Stimulated activated CD4-positive, alpha-beta T cell treated with anti-CD3 and anti-CD28 coated beads, Interleukin-15, amount 100 ng/mL, for 48 hours (primary cell): ENCODE measurements around the gene RALGPS2.

Experiments used
- DNase-seq, 2 donors: peaks; one replicate each; pipeline ENCODE4 v3.0.0-alpha.2; 2020; ENCODE audit warnings: low read depth in 2 of 2

Gene RALGPS2

DNA sequence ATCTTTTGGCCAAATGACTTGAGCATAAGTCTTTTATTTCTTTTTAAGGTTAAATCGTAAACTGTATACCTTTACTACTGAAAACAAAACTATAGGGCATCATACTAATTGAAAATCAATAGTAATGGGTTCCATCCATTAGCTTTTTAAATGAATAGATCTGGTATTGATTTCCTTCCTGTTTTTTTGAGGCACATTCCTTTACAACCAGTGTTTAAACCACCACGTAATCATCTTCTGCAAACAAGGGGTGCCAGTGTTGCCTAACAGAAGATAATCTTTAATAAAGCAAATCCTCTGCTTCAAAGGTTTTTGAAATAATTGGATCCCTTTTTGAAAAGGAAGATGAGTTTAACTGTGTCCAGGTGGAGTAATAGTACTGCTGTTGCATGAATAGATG lies 194.5 kb downstream of the RALGPS2 start:
- DNase-seq, result no peak

DNA sequence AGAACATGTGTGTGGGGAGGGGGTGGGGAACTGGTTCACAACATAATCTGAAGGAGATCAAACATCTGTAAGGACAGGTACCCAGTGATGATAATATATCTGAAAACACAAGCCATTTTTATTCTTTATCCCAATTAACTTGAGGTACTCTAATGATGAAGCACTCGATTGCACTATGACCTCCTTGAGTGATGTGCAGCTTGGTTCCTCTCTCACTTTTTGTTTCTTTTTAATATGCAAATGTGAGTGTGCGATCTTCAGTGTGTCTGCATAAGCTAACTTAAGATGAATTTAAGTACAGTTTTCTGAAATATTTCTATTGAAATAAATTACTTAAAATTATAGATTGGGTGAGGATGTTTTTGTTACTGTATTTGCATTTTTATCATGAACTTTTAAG lies 196.5 kb downstream of the RALGPS2 start:
- no peak for DNase-seq

DNA sequence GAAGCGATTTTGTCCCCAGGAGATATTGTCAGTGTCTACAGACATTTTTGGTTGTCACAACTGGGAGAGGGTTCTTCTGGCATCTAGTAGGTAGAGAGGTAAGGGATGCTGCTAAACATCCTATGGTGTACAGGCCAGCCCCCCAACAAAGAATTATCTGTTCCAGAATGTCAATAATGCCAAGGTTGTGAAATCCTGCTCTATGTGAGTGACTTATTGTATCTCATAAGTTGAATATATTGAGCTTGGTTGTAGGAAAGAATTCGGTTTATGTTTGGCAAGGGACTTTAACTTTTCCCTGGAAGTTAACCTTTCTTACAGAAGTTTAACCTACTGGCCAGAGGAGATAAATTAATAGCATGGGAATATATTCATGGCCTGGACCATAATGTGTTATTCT lies 198.5 kb downstream of the RALGPS2 start:
- DNase-seq, result no peak

DNA sequence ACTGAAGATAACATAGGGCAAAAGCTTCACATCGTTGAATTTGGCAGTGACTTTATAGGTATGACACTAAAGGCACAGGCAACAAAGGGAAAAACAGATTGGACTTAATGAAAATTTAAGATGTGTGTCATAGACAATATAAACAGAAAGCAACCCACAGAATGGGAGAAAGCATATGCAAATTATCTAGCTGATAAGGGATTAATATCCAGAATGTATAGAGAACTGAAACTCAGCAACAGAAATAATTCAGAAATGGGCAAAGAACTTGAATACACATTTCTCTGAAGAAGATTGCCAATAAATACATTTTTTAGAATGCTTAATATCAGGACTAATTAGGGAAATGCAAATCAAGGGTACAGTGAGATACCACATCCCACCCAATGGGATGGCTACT lies 201.0 kb downstream of the RALGPS2 start:
- DNase-seq, result no peak

DNA sequence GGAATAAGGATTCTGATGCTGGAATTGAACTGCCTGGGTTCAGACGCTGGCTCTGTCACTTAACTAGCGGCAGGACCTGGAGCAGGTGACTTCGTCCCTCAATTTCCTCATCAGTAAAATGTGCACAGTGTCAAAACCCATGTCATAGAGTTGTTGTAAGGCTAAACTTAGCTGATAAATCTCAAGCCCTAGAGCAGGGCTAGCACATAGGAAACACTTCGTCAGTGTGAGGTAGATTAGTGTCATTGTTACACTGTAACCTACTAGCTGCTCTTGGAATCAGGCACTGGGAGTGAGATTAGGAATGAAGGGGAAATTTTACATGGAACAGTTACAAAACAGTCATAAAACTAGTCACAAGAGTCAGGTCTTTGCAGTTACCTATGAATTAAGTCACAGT lies 202.0 kb downstream of the RALGPS2 start:
- no peak for DNase-seq

DNA sequence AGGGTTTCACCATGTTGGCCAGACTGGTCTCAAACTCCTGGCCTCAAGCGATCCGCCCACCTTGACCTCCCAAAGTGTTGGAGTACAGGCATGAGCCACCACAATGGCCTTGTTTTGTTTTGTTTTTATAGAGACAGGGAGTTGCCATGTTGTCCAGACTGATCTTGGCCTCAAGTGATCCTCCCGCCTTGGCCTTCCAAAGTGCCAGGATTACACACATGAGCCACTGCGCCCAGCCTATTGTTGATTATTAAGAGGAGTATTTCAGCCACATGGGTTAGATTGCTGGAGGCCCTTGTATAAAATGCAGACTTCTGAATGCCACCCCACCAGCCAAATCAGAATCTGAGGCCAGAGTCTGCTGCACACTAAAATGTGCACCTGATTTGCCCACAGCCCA lies 203.0 kb downstream of the RALGPS2 start:
- no peak for DNase-seq

DNA sequence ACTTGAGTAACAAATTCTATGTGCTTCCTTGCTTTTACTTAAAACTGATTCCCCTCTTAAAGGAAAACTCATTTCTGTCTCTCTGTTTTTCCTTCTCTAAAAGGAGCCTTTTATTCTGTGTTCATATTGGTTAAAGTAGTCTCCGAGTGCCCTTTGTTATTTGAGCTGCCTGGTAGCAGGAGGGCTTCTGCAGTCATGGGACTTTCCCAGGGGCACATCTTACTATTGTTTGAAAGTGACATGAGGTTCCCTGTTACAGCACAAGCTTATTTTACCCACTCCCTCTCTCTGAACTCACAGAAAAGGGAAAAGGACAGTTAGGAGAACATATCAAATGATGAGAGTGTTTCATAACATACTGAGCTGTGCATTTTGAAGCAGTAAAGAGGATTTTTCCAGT lies 203.9 kb downstream of the RALGPS2 start:
- DNase-seq, result no peak

DNA sequence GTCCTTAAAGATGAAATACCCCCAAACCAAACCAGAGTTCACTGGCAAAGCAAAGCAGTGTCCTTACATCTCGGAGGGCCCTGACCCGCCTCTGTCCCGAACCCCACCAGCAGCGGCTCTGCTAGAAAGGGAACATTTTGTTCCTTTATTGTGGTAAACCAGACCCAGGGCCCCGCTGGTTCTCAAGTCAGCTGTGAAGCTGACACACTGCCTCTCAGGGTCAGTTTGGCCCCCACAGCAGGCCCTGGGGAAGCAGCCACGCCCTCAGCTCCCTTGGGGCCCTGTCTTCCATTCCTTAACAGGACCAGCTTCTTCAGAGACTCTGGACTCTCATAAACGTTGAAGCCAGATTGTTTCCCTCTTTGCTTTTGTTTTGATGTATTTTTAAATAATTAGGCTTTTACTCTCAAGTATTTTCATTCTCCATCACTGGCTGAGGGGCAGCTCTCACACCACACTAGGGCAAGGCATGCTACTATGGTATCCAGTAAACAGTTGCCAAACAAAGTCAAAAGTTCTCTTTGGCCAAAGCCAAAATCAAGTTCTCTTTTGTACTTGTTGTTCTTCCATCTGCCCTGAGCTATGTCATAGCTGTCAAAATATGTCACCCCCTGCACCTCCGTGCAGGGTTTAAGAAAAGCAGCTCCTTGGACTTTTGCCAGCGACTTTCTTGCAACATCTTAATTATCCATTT lies 207.0 kb downstream of the RALGPS2 start:
- no peak for DNase-seq

DNA sequence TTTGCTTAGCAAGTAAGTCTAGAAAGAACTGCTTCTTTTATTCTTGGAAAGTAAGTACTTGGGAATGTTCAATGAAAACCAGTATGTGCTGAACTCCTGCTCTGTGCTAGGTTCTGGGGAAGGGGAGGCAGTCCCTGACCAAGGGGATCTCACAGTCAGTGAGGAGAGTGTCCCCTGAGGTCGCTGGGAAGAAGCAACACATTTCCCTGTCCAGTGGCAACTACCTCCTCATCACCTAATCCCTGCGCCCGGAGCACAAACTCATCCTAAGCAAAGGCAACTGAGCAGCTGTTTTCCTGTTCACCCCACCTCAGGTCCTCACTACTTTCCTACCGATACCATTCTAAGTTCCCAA lies 207.5 kb downstream of the RALGPS2 start:
- no peak for DNase-seq

DNA sequence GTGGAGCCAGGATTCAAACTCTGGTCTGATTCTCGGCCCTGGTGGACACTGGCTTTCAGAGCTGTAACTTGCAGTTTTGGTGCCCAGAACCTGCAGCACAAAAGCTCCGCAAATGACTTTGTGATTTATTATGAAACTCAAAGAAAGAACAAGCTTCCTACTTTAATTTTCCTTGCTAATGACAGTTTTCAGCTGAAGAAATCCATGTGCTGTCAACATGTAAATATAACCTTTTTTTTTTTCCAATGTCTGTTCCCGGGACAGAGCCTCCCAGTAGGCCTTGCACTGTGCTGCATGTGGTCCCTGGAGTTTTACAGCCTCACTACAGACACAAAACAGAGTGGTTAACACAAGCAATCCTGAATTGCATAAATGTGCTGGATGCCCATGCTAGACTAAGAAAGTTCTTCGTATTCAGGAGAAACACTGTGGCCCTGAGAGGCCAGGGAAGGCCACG lies 208.1 kb downstream of the RALGPS2 start:
- DNase-seq, result no peak

DNA sequence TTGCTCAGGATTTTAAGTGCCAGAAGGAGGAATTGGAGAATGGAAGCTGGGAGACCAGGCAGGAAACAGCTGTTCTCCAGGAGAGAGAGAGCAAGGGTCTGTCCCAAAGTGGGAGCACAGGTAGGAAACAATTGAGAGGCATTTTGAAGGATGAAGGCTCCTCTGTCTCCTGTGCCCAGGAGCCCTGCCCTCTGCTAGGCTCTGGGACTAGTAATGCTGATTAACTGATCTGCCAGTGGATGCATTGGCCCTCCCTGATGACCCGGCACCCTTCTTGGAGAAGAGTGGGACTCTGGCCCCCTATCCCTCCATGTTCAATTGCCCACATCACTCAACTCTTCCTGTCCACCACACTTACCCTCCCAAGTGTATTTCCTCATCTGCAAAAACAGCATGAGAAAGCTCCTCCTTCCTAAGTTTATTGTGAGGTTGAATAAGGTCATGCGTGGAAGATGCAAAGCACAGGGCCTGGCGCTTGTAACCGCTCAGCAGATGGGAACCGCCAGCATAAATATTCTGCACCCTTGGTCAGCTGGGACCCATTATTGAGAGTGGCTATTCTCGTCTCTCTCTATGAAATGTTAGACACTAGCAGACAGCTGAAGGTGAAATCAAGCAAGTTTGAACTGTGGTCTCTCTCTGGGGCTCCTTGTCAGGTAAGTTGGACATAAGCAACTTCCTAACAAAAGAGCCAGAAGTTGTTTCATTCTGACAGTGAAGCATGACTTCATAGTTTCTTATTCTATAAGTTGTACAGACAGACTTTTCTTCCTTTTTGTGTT lies 208.9 kb downstream of the RALGPS2 start:
- no peak for DNase-seq

DNA sequence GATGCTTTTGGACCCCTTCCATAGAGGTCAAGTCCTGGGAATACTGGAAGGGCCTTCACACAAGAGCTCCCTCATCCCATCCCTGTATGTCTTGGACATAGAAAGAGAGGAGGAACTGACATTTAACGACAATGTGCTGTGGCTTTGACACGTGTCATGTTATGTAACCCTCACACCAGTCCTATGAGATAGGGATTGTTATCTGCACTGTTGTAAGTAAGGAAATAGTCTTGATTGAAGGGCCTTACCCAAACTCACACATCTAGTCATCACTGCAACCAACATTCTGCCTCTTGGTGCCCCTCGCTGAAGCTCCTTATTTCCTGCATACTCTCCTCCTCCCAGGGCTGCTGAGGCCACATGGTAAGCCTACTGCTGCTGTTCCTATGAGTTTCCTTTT lies 209.5 kb downstream of the RALGPS2 start:
- DNase-seq, result no peak

DNA sequence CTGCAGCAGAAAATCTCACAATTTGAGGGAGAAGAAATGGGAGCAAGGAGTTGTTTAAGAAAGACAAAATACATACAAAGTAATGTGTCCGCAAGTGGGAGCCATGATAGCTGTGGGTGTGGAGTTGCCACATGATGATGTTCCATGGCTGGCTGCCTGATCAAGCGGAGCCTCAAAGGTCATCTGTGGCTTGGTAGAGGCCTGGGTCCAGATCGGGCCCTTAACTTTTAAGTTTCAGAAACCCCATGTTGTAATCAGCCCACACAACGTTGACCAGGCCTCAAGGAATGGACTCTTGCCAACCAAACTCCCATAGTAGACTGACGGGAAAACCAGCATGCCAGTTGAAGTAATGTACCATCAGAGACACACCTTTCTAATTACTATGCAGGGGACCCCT lies 210.6 kb downstream of the RALGPS2 start:
- no peak for DNase-seq

DNA sequence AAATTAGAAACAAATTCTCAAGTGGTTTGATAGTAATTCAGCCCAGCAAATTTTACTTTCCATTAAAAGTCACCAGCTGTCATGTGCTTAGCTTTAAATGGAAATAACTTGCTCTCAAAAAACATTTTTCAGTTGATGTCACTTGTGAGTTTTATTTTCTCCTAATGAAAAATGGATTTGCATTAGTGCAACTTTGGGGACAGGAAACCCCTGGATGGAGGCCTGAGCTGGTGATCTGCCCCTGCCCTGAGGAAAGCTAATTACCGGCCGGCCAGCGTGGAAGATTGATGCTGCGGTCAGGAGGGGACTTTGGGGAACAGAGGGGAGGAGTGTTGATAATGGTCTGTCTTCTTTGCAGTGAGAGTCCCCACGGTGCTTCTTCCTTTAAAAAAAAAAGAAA lies 212.7 kb downstream of the RALGPS2 start:
- no peak for DNase-seq

DNA sequence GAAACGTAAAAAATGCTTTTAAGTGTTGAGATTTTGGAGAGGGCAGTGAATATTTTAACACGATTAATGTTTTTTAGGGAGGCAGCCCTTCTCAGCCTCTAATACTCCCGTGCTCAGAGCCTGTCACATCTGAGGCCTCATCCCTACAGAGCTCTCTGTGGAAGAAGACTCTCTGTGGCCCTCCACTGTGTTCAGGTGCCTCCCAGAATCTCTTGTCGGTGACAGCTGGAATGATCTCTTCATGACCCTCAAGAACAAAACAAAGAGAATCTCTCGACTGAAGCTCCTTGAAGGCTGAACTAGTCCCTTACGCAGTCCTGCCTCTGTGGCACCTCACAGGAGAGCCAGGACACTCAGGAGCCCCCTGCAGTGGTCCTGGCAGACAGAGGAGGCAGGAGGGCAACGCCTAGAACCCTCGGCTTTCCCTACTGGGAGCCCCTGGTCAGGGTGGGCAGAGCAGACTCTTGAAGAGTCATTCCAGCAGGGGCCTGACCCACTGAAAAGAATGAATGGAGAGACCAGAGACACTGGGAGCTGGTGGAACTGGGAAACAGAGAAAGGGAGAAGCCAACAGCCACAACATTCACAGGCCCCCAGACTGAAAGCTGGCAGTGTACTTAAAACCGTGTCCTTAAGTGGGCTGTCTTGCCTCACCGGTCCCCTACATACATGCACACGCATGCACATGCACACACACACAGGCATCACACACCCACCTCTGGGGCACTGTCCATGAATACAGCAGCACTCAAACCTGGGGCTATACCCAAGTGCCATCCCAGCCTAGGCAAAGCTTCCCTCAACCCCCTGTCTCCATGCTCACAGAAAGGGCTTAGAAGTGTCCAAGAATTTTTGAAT lies 213.3 kb downstream of the RALGPS2 start:
- no peak for DNase-seq

DNA sequence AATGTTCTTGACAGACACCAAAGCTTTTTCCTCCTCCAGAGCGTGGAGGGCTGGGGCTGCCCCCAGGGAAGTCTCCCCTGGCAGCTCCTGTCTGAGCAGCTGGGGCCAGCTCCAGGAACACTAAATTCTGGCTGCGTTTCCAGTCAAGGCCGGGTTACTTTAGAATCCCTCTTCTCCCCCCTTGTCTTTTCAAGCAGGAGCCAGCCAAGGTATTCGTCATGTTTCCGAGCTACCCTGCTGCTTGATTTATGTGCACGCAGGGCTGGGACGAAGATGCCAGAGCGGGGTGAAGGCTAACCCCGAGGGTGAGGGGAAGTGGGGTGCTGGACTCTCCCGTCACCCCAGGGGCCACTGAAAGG lies 213.9 kb downstream of the RALGPS2 start:
- DNase-seq, result no peak

DNA sequence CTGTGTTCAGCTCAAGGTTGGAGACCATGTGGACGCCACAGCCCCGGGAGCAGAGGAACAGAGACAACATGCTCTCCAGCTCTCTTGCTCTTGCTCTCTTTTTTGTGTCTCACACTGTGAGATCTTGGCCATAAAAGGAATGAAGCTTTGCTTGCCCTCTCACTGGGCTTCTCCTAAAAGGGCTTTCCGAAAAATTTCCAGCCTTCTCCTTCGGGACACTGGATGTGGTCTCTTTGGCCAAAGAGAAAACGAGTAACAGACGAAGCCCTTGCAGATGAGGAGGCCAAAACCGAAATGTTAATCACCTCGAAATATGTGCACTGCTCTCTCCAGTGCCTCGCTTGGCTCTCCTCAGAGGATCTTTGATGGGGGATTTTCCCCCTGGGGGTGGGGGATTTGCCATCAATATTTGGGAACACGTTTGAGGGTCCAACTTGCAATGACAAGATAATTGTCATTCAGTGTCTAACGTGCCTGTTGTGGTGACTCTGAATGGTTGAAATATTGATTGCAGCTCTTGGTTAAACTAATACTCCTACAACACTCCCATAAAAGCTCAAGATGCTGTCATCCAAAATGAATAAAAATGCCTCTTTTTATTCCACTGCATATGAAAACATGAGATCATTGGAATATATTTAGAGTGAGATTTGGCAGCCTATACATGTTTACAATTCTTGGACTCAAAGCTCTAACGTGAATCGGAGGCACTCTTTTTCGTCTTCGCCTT lies 214.5 kb downstream of the RALGPS2 start:
- DNase-seq, result no peak

DNA sequence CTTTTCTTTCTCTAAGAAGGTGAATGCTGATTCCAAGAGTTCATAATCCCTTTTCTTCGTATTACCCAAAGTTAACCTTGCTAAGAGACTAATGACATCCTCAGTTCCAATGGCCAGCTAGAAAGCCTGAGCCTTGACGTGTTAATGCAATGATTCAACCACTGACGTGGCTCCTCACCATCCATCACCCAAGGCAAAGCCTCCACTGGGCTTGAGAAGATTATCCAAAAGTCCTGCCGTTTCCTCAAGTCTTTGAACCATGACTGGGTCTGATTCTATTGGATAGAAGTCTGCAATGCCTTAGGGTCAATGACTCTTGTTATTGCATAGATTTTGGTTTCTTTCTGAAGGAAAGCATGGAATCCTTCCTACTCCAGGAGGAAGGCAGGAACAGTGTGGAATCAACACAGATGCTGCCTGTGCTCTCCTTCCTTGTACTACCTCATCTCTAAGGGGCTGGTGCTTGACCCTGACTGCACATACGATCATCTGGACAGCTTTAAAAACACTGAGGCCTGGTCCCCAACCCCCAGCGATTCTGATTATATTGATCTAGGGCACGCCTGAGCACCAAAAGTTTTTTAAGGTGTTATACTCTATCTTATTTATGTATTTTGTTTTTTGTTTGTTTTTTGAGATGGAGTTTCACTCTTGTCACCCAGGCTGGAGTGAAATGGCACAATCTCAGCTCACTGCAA lies 215.2 kb downstream of the RALGPS2 start:
- DNase-seq, result no peak

DNA sequence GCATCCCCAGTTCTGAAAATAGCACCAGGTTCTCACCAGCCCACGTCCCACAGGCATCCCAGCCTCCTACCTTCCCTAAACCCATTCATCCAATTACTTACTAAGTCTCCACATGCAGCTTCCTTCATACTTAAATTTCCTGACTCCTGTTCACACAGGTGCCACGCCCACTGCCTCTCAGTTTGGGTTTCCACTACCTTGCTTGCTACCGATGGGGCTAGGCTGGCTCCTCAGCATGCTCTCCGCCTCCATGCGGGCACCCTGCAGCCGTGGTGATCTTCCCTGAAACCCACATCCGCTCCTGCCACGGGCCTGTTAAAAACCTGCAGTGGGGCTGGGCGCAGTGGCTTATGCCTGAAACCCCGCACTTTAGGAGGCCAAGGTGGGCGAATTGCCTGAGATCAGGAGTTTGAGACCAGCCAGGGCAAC lies 216.2 kb downstream of the RALGPS2 start:
- no peak for DNase-seq

DNA sequence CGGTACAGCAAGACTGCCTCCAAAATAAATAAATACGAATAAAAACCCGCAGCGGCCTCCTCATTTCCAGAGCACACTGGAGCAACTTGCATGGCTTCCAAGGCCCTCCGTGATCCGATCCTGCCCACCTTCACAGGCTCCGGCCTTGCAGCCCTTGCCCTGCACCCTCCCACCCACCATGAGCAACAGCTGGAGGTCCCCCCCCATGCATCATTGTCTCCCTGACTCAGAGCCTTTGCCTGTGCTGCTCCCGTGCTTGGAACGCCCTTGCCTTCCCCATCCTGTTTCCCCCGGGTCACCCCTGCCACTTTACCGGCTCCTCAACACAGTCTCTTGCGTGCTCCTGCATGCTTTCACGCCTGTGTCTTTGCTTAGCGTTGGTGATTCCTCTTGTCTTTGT lies 216.8 kb downstream of the RALGPS2 start:
- DNase-seq, result no peak
